ENCODE results near the gene GUCD1. TPM values are rescaled to one million over a fixed set of nuclear protein-coding genes. Genes with fewer than 3 reads are reported as not detected.

Gene GUCD1
- total and polyA plus RNA-seq, 9 of the 15 experiments (the other 6 are each of a cell fraction or from before 2014, with no cell fraction given) = 31.5 to 67.8 (median 50.3) TPM

DNA sequence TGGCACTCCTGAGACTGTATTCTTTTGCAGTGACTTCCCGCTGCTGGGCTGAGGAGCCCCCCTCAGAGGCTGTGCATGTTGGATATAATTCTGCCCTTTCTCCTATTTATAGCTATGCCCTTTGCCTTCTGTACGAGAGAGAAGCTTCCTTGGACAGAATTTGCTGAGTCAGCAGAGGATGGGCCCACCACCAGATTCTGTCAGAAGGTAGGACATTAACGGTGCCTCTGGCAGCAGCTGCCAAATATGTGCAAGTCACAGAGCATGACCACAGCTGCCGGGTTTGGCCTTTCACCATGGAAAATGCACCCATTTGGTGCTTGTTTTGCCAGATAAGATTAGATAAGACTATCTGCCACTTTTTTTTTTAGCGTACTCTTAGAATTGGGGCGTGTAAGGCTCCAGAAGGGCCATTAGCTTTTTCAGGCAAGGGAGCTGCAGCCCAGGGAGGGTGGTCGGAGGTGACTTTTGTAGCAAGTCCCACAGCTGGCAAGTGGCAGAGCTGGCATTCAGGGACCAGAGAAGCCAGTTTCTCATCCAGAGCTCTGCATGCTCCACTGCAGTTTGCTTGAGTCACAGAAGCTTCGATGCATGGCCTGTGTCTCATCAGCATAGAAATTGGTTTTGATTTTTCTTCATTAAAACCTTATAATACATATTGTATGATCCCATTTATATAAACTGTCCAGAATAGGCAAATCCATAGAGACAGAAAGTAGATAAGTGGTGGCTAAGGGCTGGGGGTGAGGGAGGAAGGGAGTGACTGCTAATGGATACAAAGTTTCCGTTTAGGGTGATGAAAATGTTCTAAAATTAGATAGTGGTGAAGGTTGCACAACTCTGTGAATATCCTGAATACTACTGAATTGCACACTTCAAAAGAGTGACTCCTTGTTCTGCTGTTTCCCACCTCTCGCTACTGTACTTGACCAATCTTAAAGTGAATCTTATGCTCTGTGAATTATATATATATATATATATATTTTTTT, 44.0 kb downstream of the GUCD1 start (continued):
- TF ChIP-seq ATF6 (CRISPR knock-in tag; IDR thresholded peaks at IDR 0.05) = no peak
- no peak for TF ChIP-seq SRSF7 (optimal IDR thresholded peaks at IDR 0.05; ENCODE audit: low read depth, low read length)
- no peak for TF ChIP-seq E2F3 (CRISPR knock-in tag; IDR thresholded peaks at IDR 0.05)
- no peak for TF ChIP-seq DMBX1 (CRISPR knock-in tag; IDR thresholded peaks at IDR 0.05; ENCODE audit: borderline replicate concordance)
- TF ChIP-seq ZBTB7A (IDR thresholded peaks at IDR 0.05; ENCODE audit: borderline replicate concordance, control insufficient read depth, low read depth, low read length) = no peak
- TF ChIP-seq SETDB1 (IDR thresholded peaks at IDR 0.05; ENCODE audit: low read length) = no peak
- TF ChIP-seq CBX8 (IDR thresholded peaks at IDR 0.05; ENCODE audit: borderline replicate concordance, extremely low read depth, low read depth, low read length, poor library complexity, severe bottlenecking) = no peak
- peak in 1 of 2 experiments; percentile 21; a peak in 1 of 4 replicates for TF ChIP-seq HDAC1 (IDR thresholded peaks at IDR 0.05)
- TF ChIP-seq RB1 (IDR thresholded peaks at IDR 0.05; ENCODE audit: low read depth) = no peak
- TF ChIP-seq SRF (CRISPR knock-in tag; IDR thresholded peaks at IDR 0.05) = no peak
- TF ChIP-seq, protein P1, sequence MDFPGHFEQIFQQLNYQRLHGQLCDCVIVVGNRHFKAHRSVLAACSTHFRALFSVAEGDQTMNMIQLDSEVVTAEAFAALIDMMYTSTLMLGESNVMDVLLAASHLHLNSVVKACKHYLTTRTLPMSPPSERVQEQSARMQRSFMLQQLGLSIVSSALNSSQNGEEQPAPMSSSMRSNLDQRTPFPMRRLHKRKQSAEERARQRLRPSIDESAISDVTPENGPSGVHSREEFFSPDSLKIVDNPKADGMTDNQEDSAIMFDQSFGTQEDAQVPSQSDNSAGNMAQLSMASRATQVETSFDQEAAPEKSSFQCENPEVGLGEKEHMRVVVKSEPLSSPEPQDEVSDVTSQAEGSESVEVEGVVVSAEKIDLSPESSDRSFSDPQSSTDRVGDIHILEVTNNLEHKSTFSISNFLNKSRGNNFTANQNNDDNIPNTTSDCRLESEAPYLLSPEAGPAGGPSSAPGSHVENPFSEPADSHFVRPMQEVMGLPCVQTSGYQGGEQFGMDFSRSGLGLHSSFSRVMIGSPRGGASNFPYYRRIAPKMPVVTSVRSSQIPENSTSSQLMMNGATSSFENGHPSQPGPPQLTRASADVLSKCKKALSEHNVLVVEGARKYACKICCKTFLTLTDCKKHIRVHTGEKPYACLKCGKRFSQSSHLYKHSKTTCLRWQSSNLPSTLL (IDR thresholded peaks at IDR 0.05) = no peak
- TF ChIP-seq RBM34 (IDR thresholded peaks at IDR 0.05; ENCODE audit: borderline replicate concordance, insufficient read depth, low read length) = no peak
- no peak for TF ChIP-seq ZNF583 (CRISPR knock-in tag; IDR thresholded peaks at IDR 0.05)
- TF ChIP-seq ZNF134 (CRISPR knock-in tag; conservative IDR thresholded peaks at IDR 0.05) = no peak
- peak; percentile 99 for TF ChIP-seq C11orf30 (IDR thresholded peaks at IDR 0.05; ENCODE audit: low read depth)
- 0 out of 2 replicates have a peak, but pooled peaks have one; percentile 14 for TF ChIP-seq KLF16 (IDR thresholded peaks at IDR 0.05)
- TF ChIP-seq, protein P2, sequence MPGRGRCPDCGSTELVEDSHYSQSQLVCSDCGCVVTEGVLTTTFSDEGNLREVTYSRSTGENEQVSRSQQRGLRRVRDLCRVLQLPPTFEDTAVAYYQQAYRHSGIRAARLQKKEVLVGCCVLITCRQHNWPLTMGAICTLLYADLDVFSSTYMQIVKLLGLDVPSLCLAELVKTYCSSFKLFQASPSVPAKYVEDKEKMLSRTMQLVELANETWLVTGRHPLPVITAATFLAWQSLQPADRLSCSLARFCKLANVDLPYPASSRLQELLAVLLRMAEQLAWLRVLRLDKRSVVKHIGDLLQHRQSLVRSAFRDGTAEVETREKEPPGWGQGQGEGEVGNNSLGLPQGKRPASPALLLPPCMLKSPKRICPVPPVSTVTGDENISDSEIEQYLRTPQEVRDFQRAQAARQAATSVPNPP (IDR thresholded peaks at IDR 0.05; ENCODE audit: borderline replicate concordance, insufficient read depth, insufficient read length) = no peak
- TF ChIP-seq DPF2 (IDR thresholded peaks at IDR 0.05) = peak; percentile 53; the same call in 1 of the 2 replicates
- TF ChIP-seq ATF7 (IDR thresholded peaks at IDR 0.05) = no peak
- TF ChIP-seq SMARCA4 (IDR thresholded peaks at IDR 0.05) = 0 out of 2 replicates have a peak, but pooled peaks have one; percentile 14
- no peak for TF ChIP-seq MED1 (CRISPR knock-in tag; IDR thresholded peaks at IDR 0.05; ENCODE audit: borderline replicate concordance)
- no peak for TF ChIP-seq ZNF12 (CRISPR knock-in tag; IDR thresholded peaks at IDR 0.05)
- no peak for TF ChIP-seq NBN (IDR thresholded peaks at IDR 0.05; ENCODE audit: low read depth)
- TF ChIP-seq SPI1 (IDR thresholded peaks at IDR 0.05; ENCODE audit: borderline replicate concordance, low read depth, low read length) = no peak
- peak; percentile 30; the same call in 1 of the 2 replicates for TF ChIP-seq CBFA2T2 (conservative IDR thresholded peaks at IDR 0.05)
